PC-3 (cell line): ENCODE data around the gene MOV10.

Source experiments
- EZH2 ChIP-seq: fragments of 300-600 bp; sonication (generic); IDR thresholded peaks from one replicate; pipeline ENCODE4 v1.6.1; 2017; ENCODE audit warnings: antibody characterized with exemption, mild to moderate bottlenecking, low read length; ENCODE audit not compliant: unreplicated experiment
- TF ChIP-seq, protein P1 (sequence below): fragments of 300-600 bp; sonication (generic); conservative IDR thresholded peaks from 2 replicates; pipeline ENCODE4 v1.5.1; 2017; ENCODE audit warnings: antibody characterized with exemption, low read depth, mild to moderate bottlenecking, low read length

- TF ChIP-seq, protein P1, sequence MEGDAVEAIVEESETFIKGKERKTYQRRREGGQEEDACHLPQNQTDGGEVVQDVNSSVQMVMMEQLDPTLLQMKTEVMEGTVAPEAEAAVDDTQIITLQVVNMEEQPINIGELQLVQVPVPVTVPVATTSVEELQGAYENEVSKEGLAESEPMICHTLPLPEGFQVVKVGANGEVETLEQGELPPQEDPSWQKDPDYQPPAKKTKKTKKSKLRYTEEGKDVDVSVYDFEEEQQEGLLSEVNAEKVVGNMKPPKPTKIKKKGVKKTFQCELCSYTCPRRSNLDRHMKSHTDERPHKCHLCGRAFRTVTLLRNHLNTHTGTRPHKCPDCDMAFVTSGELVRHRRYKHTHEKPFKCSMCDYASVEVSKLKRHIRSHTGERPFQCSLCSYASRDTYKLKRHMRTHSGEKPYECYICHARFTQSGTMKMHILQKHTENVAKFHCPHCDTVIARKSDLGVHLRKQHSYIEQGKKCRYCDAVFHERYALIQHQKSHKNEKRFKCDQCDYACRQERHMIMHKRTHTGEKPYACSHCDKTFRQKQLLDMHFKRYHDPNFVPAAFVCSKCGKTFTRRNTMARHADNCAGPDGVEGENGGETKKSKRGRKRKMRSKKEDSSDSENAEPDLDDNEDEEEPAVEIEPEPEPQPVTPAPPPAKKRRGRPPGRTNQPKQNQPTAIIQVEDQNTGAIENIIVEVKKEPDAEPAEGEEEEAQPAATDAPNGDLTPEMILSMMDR, result no peak
- TF ChIP-seq EZH2, result no peak
Observed at GRCh38 chr1:112744009-112744578, 69.6 kb downstream of the MOV10 start.
